ENCODE data around the gene DAPP1. TPM values are rescaled to one million over a fixed set of nuclear protein-coding genes. Genes with fewer than 3 reads are reported as not detected.

Gene DAPP1
- total RNA-seq: not detected in 2 replicates

GRCh38 chr4:99816545-99817308, at the start of gene DAPP1:
Gene DAPP1, plus strand, starts transcription at chr4:99816827. Its CDS starts 87 bp downstream, at chr4:99816914.

GRCh38 chr4:99894161-99894997, 77.8 kb downstream of the DAPP1 start, which contains the start of gene LAMTOR3:
Gene LAMTOR3, minus strand, starts transcription at chr4:99894427. Its CDS starts 464 bp downstream, at chr4:99893963.

Other genes starting within 250 kb of the DAPP1 start
- gene MTTP, start 242.0 kb upstream of the DAPP1 start, total RNA-seq: 0.33 TPM in 1 of 2 replicates, not detected in the other
- not detected in 2 replicates for gene C4orf54, start 159.0 kb upstream of the DAPP1 start, total RNA-seq
- 36.8 and 42.2 TPM in 2 replicates for gene LAMTOR3, start 77.6 kb downstream of the DAPP1 start, total RNA-seq
- gene DNAJB14, start 129.8 kb downstream of the DAPP1 start, total RNA-seq: 43.5 and 46.1 TPM in 2 replicates
- gene H2AZ1, start 133.4 kb downstream of the DAPP1 start, total RNA-seq: 90.2 and 136 TPM in 2 replicates

Data from smooth muscle cell of the pulmonary artery (primary cell).